BLaER1 treated with 17β-estradiol and CSF1 and Interleukin-3, amounts not matched to agents 10 nM and 100 nM (cell line): ENCODE results near the gene MUCL3.

Experiments
- H3K27ac ChIP-seq, 11 experiments: shearing (Covaris generic); formaldehyde crosslinking; 2 replicates each; pipeline ENCODE4 v1.8.1; 2022
- H3K27me3 ChIP-seq, 11 experiments: shearing (Covaris generic); formaldehyde crosslinking; 2 replicates each; pipeline ENCODE4 v1.8.1; 2022
- H3K36me3 ChIP-seq, 11 experiments: shearing (Covaris generic); formaldehyde crosslinking; 2 replicates each; pipeline ENCODE4 v1.8.1; 2022
- H3K4me1 ChIP-seq, 10 experiments: shearing (Covaris generic); formaldehyde crosslinking; 2 replicates each; pipeline ENCODE4 v1.8.1; 2022
- H3K4me2 ChIP-seq, 11 experiments: shearing (Covaris generic); formaldehyde crosslinking; 2 replicates each; pipeline ENCODE4 v1.8.1; 2022
- H3K4me3 ChIP-seq, 10 experiments: shearing (Covaris generic); formaldehyde crosslinking; 2 replicates each; pipeline ENCODE4 v1.8.1; 2022
- H3K9ac ChIP-seq, 11 experiments: shearing (Covaris generic); formaldehyde crosslinking; 2 replicates each; pipeline ENCODE4 v1.8.1; 2022
- H3K9me3 ChIP-seq, 11 experiments: shearing (Covaris generic); formaldehyde crosslinking; replicated peaks in 1 of 11; 2 replicates each; pipeline ENCODE4 v1.8.1; 2022
- H4K20me1 ChIP-seq, 11 experiments: shearing (Covaris generic); formaldehyde crosslinking; 2 replicates each; pipeline ENCODE4 v1.8.1; 2022
- Cebpa-rat ChIP-seq, 11 experiments: shearing (Covaris generic); IDR thresholded peaks; 2 replicates each; pipeline ENCODE4 v1.8.1; 2022

MUCL3 gene, protein sequence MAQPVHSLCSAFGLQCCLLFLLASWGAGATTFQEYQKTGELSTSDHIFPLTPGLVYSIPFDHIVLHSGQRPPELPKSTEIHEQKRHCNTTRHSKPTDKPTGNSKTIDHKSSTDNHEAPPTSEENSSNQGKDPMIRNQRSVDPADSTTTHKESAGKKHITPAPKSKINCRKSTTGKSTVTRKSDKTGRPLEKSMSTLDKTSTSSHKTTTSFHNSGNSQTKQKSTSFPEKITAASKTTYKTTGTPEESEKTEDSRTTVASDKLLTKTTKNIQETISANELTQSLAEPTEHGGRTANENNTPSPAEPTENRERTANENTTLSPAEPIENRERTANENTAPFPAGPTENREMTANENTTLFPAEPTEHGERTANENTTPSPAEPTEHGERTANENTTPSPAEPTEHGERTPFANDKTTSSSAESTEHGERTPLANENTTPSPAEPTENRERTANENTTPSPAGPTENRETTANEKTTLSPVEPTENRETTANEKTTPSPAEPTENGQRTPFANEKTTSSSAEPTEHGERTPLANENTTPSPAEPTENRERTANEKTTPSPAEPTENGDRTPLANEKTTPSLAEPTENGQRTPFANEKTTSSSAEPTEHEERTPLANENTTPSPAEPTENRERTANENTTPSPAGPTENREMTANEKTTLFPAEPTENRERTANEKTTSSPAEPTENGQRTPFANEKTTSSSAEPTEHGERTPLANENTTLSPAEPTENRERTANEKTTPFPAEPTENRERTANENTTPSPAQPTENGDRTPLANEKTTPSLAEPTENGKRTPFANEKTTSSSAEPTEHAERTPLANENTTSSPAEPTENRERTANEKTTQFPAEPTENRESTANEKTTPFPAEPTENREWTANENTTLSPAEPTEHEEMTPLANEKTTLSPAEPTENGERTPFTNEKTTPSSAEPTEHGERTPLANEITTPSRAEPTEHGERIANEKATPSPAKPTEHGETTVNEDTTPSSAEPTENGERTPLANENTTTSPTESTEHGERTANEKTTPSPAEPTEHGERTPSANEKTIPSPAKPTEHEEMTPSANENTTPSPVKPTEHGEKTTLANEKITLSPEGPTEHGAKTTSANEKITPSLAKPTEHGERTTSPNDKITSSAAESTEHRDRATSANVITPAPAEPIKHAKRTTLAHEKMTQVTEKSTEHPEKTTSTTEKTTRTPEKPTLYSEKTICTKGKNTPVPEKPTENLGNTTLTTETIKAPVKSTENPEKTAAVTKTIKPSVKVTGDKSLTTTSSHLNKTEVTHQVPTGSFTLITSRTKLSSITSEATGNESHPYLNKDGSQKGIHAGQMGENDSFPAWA (N-terminal part only)

DNA sequence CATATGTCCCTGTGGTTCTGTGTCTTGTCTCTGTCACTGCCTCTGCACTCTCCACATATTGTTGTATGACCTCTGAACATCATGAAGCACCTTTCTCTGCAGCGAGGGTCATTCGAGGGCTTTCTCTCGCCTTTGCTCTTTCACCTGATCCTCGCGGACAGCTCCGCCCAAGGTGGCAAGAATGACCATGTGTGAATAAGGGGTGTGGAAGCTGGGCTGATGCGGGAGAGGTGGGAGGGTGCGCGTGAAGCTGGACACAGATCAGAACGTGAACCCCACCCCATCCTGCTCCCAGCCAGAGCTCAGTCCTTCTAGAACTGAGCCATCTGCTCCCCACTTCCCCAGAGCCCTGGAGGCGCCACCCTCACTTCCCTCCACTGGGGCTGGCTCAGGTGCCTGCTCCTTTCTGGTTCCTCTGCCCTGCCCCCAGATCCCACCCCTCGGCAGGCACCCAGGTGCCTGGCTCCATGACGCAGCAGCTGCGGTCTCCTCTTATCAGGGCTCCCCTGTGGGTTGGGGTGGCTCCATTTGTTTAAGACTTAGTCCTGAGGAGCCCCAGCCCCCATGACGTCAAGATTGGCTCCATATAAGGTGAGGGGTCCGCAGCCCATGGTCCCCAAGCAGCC is at the start of gene MUCL3:
MUCL3 (plus strand) TSS at position 613 of the 626 bp plus-strand sequence. CDS start 27 bp downstream, outside the sequence.
- no peaks in the 10 kb centered on the region; a peak in 1 of 22 replicates for H4K20me1 ChIP-seq
- no peak for TF ChIP-seq Cebpa-rat (IDR thresholded peaks at IDR 0.05)
- no peaks in the 10 kb centered on the region for H3K27me3 ChIP-seq
- H3K27ac ChIP-seq, result no peak within 1 kb of the TSS
- peaks cover 0 to 8% (median 0%) of the 10 kb centered on the region in 10 experiments; a peak in 2 of 20 replicates for H3K4me1 ChIP-seq
- H3K36me3 ChIP-seq, result no peaks in the 10 kb centered on the region
- H3K9me3 ChIP-seq, result no peaks in the 10 kb centered on the region
- no peak within 1 kb of the TSS for H3K9ac ChIP-seq
- H3K4me3 ChIP-seq, result no peak within 1 kb of the TSS
- peak within 1 kb of the TSS in 1 of 11 experiments; percentile 42; a peak in 1 of 22 replicates for H3K4me2 ChIP-seq

DNA sequence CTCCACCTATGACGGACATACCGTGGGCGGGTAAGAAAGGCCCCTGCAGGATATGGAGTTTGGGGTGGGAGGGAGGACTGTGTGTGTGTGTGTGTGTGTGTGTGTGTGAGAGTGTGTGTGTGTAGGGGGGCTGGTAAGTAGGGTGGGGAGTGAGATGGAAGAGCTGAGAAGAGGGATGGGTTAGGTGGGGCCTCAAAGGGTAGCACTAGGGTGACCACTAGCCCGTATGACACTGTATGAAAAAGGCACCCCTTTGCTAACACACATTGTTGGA is 49.4 kb upstream of the MUCL3 start:
- no peak overlapping the region for H3K9ac ChIP-seq
- H3K27ac ChIP-seq, result no peak overlapping the region
- no peaks in the 10 kb centered on the region for H3K9me3 ChIP-seq
- H3K27me3 ChIP-seq, result no peaks in the 10 kb centered on the region
- H3K36me3 ChIP-seq, result peaks cover 40 to 79% (median 74%) of the 10 kb centered on the region in 11 experiments; a peak in 21 of 22 replicates
- no peak for TF ChIP-seq Cebpa-rat (IDR thresholded peaks at IDR 0.05)
- H3K4me3 ChIP-seq, result no peak overlapping the region
- peaks cover 6 to 53% (median 36%) of the 10 kb centered on the region in 10 experiments for H3K4me1 ChIP-seq
- H3K4me2 ChIP-seq, result no peak overlapping the region
- H4K20me1 ChIP-seq, result peaks cover 0 to 21% (median 3%) of the 10 kb centered on the region in 11 experiments; a peak in 9 of 22 replicates

DNA sequence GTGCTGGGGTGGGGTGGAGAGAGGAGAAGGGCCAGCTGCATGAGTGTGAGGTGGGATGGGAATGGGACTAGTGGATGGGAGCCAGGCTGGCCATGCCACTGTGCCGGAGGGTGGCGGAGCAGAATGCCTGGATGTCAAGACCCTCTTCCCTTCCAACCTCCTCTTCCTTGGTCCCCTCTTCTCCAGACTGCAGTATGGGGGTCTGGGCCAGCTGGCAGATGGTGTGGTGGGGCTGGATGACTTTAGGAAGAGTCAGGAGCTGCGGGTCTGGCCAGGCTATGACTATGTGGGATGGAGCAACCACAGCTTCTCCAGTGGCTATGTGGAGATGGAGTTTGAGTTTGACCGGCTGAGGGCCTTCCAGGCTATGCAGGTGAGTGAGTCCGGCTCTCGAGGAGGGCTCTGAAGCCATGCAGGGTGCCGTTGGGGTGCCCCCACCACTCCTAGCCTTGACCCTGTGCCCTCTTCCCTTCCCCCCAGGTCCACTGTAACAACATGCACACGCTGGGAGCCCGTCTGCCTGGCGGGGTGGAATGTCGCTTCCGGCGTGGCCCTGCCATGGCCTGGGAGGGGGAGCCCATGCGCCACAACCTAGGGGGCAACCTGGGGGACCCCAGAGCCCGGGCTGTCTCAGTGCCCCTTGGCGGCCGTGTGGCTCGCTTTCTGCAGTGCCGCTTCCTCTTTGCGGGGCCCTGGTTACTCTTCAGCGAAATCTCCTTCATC is 48.8 kb upstream of the MUCL3 start:
- Histone ChIP-seq H3K27me3 (no peaks in the 10 kb centered on the region), H4K20me1 (peaks cover 0 to 15% (median 0%) of the 10 kb centered on the region in 11 experiments; a peak in 7 of 22 replicates), H3K36me3 (peaks cover 45 to 85% (median 80%) of the 10 kb centered on the region in 11 experiments; a peak in 21 of 22 replicates), H3K4me1 (peaks cover under 1 to 47% (median 31%) of the 10 kb centered on the region in 10 experiments; a peak in 19 of 20 replicates), H3K9ac (no peak overlapping the region), H3K27ac (no peak overlapping the region), H3K4me2 (no peak overlapping the region), H3K4me3 (no peak overlapping the region), H3K9me3 (no peaks in the 10 kb centered on the region)
- no peak for TF ChIP-seq Cebpa-rat (IDR thresholded peaks at IDR 0.05)

DNA sequence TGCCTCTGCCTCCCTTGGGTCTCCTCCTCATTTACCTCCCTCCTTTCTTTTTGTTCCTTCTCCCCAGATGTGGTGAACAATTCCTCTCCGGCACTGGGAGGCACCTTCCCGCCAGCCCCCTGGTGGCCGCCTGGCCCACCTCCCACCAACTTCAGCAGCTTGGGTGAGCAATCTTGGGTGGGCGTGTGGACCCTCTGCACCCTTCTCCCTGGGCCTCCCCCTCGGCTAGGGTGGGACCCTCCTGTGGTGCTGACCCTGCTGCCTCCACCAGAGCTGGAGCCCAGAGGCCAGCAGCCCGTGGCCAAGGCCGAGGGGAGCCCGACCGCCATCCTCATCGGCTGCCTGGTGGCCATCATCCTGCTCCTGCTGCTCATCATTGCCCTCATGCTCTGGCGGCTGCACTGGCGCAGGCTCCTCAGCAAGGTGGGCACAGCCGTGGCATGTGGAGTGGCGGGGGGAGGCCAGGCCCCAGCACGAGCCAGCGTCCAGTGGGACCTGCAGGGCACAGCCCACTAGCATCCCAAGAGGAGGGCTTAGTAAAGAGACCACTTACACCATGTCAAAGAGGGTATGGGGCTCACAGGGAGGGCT is 47.7 kb upstream of the MUCL3 start:
- Histone ChIP-seq H3K9me3 (no peaks in the 10 kb centered on the region), H4K20me1 (peaks cover 0 to 13% (median 0%) of the 10 kb centered on the region in 11 experiments; a peak in 5 of 22 replicates), H3K4me2 (no peak overlapping the region), H3K4me3 (no peak overlapping the region), H3K9ac (no peak overlapping the region), H3K27ac (no peak overlapping the region), H3K4me1 (peaks cover 0 to 38% (median 24%) of the 10 kb centered on the region in 10 experiments; a peak in 17 of 20 replicates), H3K27me3 (no peaks in the 10 kb centered on the region), H3K36me3 (peaks cover 53 to 94% (median 89%) of the 10 kb centered on the region in 11 experiments; a peak in 21 of 22 replicates)
- TF ChIP-seq Cebpa-rat (IDR thresholded peaks at IDR 0.05), result no peak

DNA sequence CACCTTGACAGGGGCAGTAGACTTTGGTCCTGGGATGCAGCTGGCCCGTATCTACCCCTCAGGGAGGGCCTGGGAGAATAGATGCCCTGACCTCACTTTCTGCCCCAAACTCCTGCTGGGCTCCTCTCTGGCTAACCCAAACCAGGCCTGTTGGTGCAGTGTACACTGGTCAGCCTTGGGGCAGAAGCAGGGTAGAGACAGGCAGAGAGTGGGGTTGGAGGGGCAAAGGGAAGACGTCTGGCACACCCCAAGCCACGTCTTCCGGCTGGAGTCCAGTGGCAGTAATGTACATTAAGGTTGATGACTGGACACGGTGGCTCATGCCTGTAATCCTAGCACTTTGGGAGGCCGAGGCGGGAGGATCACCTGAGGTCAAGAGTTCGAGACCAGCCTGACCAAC is 47.1 kb upstream of the MUCL3 start:
- H3K4me1 ChIP-seq, result peaks cover 0 to 32% (median 20%) of the 10 kb centered on the region in 10 experiments; a peak in 15 of 20 replicates
- no peak overlapping the region for H3K4me3 ChIP-seq
- H3K4me2 ChIP-seq, result no peak overlapping the region
- no peaks in the 10 kb centered on the region for H3K9me3 ChIP-seq
- peaks cover 58 to 98% (median 94%) of the 10 kb centered on the region in 11 experiments; a peak in 21 of 22 replicates for H3K36me3 ChIP-seq
- no peak overlapping the region for H3K27ac ChIP-seq
- H3K27me3 ChIP-seq, result no peaks in the 10 kb centered on the region
- no peak for TF ChIP-seq Cebpa-rat (IDR thresholded peaks at IDR 0.05)
- no peak overlapping the region for H3K9ac ChIP-seq
- H4K20me1 ChIP-seq, result peaks cover 0 to 10% (median 0%) of the 10 kb centered on the region in 11 experiments; a peak in 5 of 22 replicates

DNA sequence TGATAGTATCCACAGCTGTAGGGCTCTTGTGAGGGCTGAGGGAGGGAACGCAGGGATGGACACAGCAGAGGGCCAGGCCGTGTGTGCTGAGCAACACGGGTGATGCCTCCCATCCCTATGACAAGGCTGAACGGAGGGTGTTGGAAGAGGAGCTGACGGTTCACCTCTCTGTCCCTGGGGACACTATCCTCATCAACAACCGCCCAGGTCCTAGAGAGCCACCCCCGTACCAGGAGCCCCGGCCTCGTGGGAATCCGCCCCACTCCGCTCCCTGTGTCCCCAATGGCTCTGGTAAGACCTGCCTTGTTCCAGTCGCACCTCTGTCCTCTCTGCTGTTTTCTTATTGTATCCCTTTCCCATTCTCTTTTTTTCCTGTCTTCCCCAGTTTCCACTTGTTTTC is 46.4 kb upstream of the MUCL3 start:
- no peaks in the 10 kb centered on the region for H3K27me3 ChIP-seq

DNA sequence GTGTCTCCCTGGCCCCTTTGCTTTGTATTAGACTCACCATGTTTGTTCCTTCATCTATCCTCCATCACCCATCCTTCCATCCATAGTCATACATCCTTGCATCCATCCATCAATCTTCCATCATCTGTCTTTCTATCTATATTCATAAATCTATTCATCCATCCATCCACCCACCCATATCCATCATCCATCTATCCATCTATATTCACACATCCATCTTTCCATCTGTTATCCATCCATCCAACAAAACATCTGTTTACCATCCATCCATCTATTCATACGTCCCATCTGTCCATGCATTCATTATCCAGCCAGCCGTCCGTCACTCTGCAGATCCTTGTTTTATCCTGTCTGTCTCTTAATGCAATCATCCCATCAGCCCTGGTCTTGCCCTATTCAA is 45.8 kb upstream of the MUCL3 start:
- TF ChIP-seq Cebpa-rat (IDR thresholded peaks at IDR 0.05), result no peak
- peaks cover 0 to 21% (median 13%) of the 10 kb centered on the region in 10 experiments; a peak in 14 of 20 replicates for H3K4me1 ChIP-seq
- H3K27ac ChIP-seq, result no peak overlapping the region
- H3K4me3 ChIP-seq, result no peak overlapping the region
- no peaks in the 10 kb centered on the region for H3K27me3 ChIP-seq
- peaks cover 0 to 4% (median 0%) of the 10 kb centered on the region in 11 experiments; a peak in 2 of 22 replicates for H4K20me1 ChIP-seq
- H3K36me3 ChIP-seq, result peaks cover 55 to 98% (median 94%) of the 10 kb centered on the region in 11 experiments
- H3K9ac ChIP-seq, result no peak overlapping the region
- no peaks in the 10 kb centered on the region for H3K9me3 ChIP-seq
- H3K4me2 ChIP-seq, result no peak overlapping the region; a peak in 1 of 22 replicates

More for the DNA sequence above, 46.4 kb upstream of the MUCL3 start:
- H3K9ac ChIP-seq, result no peak overlapping the region
- H4K20me1 ChIP-seq, result peaks cover 0 to 4% (median 0%) of the 10 kb centered on the region in 11 experiments; a peak in 2 of 22 replicates
- peaks cover 59 to 98% (median 94%) of the 10 kb centered on the region in 11 experiments for H3K36me3 ChIP-seq
- H3K27ac ChIP-seq, result no peak overlapping the region
- peaks cover 0 to 25% (median 17%) of the 10 kb centered on the region in 10 experiments; a peak in 14 of 20 replicates for H3K4me1 ChIP-seq
- no peaks in the 10 kb centered on the region for H3K9me3 ChIP-seq
- H3K4me3 ChIP-seq, result no peak overlapping the region
- no peak for TF ChIP-seq Cebpa-rat (IDR thresholded peaks at IDR 0.05)
- H3K4me2 ChIP-seq, result no peak overlapping the region
